Kidney capillary endothelial cell (primary cell): Measurements from ENCODE around the gene CCDC134.
"Not testable (repeated sequence)": the region's sequence is repeated elsewhere in the genome, so short reads cannot be mapped to it uniquely, and the experiment has no call there.

Experiments used
- DNase-seq: peaks from one replicate; pipeline ENCODE4 v3.0.0-alpha.2; 2018; ENCODE audit warnings: low spot score

CCDC134 gene

DNA sequence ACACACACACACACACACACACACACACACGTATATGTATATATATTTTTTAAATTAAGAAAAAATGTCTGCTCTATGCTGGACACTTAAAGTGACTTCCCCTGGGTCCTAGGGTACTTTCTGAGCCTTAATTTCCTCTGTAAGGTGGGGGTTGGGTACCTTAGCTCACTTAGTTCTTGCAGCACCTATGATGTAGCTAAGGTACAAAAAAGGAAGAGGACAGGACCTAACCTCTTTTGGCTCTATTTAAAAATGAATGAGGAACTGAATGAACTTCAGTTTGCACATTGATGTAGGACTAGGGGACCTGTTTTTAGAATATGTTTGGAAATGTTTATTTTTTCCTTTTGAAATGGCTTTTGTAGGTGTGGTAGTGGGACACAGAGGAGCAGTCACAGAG lies 43.6 kb downstream of the CCDC134 start:
- DNase-seq, result no peak

DNA sequence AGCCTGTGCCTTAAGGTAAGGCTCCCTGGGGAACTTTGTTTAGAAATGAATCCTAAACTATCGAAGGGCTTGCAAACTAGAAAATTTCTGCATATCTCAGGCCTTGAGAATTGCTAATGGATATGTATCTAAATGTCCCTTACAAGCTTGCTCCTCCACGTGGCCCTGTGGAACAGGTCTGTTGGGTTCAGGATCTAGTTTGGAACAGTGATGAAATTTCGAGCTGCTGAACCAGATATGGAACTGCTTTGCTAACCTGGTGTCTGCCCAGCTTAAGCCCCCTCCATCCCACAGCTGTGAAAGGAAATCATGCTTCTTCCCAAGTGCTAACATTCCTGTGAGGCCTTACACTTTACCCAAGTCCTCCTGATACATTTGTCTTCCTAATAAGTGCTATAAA lies 44.0 kb downstream of the CCDC134 start:
- DNase-seq, result no peak

DNA sequence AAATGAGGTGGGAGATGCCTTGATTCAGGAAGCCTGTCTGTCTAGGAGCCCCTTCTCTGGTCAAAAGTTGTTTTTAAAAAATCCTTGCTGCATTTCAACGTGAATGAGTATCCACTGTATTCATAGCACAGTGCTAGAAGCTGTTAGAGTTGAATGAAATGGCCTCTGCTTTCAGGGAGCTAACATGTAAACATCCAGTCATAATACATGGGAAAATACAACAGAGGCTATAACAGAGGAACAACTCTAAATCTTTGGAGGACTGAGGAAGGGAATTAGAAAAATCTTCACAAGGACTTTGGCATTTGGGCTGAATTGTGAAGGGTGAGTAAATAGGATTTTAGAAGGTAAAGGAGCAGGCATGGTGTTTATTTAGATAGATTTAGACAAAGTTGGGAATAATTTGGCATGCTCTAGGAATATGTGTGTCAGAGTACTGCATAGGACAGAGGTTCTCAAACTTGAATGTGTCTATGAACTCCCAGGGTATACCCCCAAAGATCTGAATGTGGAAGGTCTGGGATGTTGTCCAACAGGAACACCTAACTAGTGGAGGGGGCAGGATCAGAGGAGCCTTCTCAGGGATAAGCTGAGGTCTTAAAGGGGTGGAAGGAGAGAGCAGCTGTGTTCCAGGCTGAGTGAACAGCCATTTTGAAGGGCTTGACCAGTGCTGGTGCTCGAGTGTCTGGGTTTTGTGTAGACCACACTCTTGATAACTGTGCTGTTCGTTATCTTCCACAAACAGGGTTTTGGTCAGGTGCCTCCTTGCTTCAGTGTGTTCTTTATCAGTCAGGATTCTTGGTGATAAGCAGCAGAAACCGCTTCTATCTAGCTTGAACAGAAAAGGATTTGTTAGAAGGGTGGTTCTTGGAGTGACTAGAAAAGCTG lies 45.1 kb downstream of the CCDC134 start:
- no peak for DNase-seq

DNA sequence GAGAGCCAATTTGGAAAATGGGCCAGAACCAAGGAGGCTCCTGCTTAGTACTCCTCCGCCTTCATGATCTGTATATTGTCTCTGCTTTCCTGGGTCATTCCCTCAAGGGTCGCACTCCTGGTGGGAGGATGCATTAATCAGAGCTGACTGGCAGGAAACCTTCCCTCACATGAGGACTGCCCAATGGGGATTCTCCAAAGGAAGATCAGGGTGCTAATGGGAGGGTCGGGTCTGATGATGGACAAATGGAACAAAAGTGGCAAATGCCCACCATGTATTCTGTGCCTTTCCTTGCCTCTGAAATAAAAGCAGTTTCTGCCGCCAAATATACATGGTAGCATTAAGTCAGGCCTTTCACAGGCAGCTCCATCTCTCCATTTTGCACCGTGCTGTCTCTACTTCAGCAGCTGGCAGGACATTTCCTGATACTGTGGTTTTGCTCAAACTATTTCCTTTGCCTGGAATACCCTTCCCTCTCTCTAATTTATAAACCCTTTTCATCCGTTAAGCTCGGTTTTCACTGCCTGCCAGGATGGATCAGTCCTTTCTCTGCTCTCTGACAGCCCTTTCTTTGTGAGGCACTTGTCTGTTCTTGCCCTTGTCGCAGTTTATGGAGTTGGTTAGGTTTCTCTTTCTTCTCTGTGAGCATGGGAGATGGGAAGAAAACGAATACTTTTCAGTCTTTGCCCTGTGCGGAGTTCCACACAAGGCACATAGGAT lies 45.9 kb downstream of the CCDC134 start:
- DNase-seq, result no peak

DNA sequence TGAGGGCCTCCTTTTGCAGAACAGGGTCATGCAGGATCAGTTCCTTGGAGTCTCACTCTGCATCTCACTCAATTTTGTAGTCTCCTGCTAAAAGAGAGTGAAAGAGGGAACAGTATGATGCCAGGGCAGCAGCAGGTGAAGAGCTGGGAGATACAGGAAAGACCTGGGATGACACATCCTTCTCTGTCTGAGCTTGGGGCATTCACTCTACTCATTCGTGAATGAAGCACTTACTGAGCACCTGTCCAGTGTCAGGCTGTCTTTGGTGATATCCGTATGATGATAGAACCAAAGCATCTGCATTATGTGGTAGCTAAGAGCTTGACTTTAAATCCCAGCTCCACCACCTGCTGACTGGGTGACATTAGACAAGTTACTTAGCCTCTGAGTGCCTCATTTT lies 46.8 kb downstream of the CCDC134 start:
- no peak for DNase-seq

DNA sequence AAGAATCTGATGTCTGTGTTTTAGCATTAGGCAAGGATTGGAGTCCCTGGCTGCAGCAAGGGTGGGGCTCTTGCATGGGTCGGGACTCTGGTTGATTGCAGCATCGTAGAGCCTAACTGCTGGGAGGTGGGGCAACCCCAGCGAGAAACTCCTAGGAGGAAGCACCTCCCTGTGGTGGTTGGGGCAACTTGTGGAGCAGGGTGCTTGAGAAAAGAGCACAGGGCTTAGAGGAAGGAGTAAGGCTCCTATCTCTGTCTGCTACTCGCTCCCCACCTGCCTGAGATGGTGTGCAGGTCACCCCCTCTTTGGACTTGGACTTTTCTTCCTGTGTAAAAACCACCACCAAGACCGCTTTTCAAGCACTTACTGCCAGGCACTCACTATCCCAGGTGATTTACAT lies 48.0 kb downstream of the CCDC134 start:
- DNase-seq, result no peak

DNA sequence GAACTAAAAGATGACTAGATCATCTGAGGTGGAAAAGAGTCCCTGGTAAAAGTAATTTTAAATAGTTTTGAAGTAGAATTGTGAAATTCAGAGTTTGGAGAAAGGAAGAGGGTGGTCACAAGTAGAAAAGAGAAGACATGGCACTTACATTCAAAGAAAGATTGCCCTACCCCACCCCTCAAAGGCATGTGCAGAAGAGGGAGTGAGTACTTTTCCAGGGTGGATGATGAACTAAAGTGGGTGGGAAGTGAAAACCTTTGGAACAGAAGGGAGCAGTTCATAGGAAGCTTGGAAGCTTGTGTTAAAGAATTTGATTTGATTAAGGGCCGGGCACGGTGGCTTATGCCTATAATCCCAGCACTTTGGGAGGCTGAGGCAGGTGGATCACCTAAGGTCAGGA lies 56.0 kb downstream of the CCDC134 start:
- DNase-seq, result no peak

DNA sequence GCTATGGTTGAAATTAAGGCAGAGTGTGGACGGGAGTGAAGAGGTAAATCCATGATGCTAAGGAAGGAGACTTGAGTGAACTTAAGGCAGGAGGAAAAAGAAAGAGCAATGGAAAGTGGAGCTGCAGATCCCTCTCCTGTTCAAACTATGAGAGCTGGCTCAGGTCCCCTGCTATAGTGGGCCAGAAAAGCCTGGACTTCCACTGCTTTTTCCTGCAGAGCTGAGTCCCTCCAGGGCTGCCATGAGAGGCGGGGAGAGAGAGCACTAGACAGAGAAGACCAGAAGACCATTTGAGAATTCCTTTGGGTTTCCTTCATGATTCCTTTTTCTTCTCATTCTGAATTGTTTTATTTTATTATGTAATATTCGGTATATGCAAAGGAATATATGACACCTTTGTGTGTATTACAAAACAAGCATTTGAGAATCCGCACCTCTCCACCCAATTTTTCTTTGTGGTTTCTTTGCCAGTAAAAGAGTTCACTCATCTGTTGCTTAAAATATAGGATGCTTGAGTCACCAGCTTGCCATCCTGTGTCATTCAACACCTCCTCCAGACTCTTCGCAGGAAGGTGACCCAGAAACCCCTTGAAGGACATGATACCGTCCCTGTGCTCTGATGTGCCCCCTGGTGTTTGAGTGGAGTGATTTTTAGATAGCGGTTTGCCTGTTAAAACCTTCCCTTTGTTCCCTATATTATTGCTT lies 56.8 kb downstream of the CCDC134 start:
- DNase-seq, result peak; percentile 73

DNA sequence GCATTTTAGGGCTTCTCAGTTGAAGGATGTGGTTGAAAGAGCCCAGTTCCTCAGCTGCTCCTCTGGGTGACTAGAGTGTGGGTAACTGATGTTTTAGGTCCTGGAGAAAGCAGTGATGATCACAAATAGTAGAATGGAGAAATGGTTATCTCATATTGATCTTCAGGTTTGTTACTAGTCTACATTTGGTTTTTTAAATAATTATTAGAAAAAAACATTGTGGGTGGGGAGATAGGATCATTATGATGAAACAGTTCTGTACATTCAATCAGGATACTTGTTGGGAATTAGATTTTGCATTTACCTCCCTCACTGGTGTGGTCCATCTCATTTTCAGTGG lies 57.4 kb downstream of the CCDC134 start:
- no peak for DNase-seq

DNA sequence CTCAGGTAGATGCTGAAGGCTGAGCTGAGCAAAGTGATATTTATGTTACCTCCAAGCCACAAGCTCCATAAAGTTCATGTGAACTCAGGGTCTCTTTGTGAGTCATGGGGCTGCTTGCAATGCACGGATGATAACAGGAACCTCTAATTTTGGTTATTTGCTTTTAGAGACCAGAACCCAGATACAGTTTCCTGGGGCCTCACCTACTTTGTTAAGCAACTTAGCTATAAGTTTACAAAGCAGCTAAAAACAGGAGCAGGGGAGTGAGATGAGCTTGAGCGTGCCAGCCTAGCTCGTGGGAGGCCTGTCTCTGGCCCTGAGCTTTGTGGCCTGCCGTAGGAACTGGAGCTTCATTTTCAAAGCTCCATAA lies 61.7 kb downstream of the CCDC134 start:
- no peak for DNase-seq

DNA sequence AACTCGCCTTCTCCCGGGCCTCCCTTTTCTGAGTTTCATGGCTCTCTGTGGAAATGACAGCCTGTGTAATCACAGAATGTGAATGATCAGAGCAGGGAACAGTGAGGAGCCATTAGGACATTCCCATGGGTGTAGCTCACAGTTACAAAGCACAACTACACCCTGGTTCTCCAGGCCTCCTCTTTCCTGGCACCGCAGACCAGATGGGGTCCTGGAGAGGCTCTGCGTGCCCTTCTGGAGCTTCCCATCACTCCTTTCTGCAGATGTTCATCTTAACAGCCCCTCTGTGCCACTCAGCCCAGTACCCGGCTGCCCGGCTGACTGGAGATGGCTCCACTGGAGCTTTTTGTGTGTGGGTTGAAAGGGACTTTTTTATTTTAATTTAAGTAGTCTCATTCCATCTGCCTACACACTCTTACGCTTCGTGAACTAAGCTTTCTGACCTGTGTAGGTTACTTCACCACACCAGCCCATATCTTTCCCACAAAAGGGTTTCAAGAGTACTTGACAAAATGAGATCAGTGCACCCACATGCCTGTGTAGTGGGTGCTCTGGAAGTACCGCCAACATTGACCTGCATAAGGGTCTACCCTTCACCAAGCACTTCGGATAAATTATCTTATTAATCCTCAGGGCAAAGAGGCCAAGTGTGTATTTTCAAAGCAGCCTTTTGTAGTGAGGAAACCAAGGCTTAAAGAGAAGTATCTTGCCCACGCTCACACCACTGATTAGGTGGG lies 62.2 kb downstream of the CCDC134 start:
- DNase-seq, result no peak

DNA sequence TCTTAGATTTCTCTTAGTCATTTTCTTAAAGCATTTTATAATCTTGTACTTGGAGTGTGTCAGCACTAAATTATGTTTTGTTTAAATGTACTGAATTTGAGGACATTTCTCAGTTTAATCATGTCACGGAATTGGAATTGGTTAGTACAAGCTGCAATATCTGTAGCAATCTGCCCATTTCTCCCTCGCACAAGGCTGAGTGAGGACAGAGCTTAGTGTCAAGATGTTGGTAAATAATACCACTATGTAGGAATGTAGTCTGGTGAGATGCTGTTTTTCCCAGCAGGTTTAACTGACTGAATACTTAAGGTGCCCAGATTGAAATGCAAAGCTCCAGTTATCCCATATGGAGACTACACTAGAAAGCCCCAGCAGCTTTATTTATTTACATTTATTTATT lies 63.0 kb downstream of the CCDC134 start:
- no peak for DNase-seq

DNA sequence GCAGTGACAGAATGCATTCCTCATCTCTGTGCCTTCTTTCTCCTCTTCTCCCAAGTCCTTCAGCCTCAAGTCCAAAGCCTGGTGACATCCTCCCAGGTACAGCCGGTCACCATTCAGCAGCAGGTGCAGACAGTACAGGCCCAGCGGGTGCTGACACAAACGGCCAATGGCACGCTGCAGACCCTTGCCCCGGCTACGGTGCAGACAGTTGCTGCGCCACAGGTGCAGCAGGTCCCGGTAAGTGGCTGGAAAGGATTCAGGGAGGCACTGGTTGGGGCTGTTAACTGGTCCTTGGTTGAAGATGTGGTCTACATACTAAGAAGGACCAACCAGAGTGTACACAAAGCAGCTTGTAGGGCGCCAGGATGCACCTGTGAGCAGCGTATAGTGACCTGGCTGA lies 68.1 kb downstream of the CCDC134 start:
- no peak for DNase-seq

DNA sequence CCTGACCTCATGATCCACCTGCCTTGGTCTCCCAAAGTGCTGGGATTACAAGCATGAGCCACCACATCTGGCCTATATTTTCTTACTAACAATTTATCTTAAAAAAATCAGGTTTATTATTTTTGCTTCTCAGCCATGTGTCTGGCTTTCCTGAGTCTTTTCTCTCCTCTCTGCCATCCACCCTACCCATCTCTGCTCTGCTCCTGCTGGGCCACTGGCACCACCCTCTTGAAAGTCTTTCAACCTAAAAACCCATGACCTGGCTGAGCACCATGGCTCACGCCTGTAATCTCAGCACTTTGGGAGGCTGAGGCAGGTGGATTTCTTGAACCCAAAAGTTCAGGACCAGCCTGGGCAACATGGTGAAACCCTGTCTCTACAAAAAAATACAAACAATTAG lies 69.6 kb downstream of the CCDC134 start:
- not testable (repeated sequence) for DNase-seq

DNA sequence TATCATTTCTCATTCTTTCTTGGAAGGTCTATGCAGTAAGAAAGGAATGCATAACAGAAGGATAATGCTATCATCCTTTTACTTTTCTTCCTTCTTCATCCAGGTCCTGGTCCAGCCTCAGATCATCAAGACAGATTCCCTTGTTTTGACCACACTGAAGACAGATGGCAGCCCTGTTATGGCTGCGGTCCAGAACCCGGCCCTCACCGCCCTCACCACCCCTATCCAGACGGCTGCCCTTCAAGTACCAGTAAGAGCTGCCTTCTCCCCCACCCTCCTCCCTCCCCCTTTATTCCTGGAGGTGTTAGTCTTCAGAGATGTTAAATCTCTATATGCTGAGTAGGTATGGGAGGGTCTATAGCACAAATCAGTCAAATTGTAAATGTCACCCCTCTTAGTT lies 70.3 kb downstream of the CCDC134 start:
- no peak for DNase-seq

DNA sequence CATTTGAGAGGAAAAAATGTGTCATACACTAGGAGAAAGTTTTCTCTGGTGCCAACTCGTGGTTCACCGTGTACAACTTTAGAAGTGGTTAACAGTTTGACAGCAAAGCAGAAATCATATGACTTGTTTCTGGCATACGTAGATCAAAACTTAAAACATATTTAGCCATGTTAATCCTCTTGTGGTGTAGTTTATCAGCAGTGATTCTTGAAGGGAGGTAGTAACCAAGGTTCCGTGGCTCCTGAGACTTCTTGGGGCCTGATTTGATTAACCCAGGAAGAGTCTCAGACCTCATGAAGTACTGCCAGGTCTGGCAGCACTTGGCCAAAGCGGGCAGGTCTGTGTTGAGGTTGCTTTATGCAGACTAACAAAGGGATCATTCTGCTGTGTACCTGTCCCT lies 72.9 kb downstream of the CCDC134 start:
- no peak for DNase-seq

DNA sequence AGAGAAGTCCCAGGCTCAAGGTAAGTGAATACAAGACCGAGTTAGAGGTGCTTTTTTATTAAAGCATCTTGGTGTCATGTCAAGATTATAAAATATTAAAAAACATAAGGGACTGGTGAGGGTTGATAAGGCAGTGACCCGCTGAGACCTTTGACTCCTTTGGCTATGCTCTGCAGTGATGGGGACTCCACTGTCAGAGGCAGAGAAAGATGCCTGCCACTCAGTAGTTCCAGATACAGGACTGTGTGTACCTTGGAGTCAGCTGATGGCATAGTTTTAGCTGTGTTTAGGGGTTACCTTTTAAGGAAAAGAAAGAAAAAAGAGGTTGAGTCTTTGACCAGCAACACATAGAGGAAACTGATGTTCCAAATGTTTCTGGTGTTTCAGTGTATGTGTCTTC lies 73.6 kb downstream of the CCDC134 start:
- no peak for DNase-seq

DNA sequence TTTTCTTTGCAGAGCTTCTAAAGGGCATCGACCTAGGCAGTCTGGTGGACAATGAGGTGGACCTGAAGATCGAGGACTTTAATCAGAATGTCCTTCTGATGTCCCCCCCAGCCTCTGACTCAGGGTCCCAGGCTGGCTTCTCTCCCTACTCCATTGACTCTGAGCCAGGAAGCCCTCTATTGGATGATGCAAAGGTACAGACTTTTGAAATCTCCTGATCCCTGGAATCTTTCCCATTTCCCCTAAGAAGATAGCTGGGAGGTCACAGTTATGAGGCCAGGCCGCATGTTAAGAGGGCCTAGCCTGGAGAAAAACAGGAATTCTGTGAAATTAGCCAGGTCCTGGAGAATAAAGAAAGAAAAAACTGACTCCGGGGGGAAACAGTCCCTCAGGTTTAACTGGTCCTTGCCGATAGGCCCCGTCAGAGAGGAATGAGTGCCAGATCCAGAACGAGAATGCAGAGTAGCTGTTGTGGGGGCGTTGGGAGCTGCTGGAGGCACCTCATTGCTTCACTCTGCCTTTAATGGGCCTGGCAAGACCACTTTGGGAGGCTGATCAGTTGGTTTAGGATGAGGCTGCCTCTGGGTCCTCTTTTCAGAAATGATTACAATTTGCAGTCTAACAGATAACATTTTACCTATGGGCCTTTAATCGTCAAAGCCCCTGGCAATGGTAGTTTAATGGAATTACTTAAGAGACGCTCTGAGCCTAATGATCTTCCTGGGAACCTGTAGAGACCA lies 75.2 kb downstream of the CCDC134 start:
- DNase-seq, result no peak
